GM12878 (cell line): Measurements from ENCODE around the gene RNF166. TPM values are rescaled to one million over a fixed set of nuclear protein-coding genes. Genes with fewer than 3 reads are reported as not detected.
A peak's percentile ranks its signal among the peaks of the same experiment; 100 is the strongest.

Experiments
- ATAC-seq: fragments of 200-7000 bp; cut with Tn5 transposase; 3 replicates; pipeline ENCODE4 v1.9.1; 2020; ENCODE audit warnings: mild to moderate bottlenecking, moderate library complexity
- BruUV-seq: library from RNA; stranded (reverse); fragments of 400-500 nt; replicated peaks from 2 replicates; lab custom pipeline; 2021; lab: Mats Ljungman, UMichigan
- CTCF ChIA-PET: fragments of 300-600 bp; sonication (Branson Sonifier 250); formaldehyde crosslinking; extraction: SDS; loops from one replicate; lab custom pipeline; 2021; ENCODE audit warnings: inconsistent platforms; lab: Yijun Ruan, JAX
- POLR2A ChIA-PET: fragments of 350-600 bp; formaldehyde crosslinking; extraction: SDS; loops from one replicate; lab custom pipeline; 2021; ENCODE audit warnings: inconsistent platforms; lab: Charles Lee
- RAD21 ChIA-PET: fragments of 300-600 bp; sonication (Branson Sonifier 250); formaldehyde crosslinking; loops from one replicate; lab custom pipeline; 2023; ENCODE audit warnings: antibody characterized with exemption; ENCODE audit not compliant: unreplicated experiment; lab: Charles Lee
- SMC1A ChIA-PET: fragments of 300-600 bp; sonication (Branson Sonifier 250); formaldehyde crosslinking; loops from one replicate; lab custom pipeline; 2023; ENCODE audit not compliant: unreplicated experiment, uncharacterized antibody; lab: Charles Lee
- DNase-seq: peaks from one replicate; pipeline ENCODE4 v3.0.0-alpha.2; 2011; ENCODE audit warnings: low read depth, low spot score
- FAIRE-seq: peaks from 3 replicates; lab custom pipeline; 2011; peaks lifted over from hg19 to GRCh38; lab: Jason Lieb, UNC
- H2AFZ ChIP-seq: 2 replicates; pipeline ENCODE4 v1.6.0; 2011; ENCODE audit warnings: low read depth, low read length, control low read depth; ENCODE audit not compliant: control insufficient read depth
- H3K27ac ChIP-seq: 2 replicates; pipeline ENCODE4 v1.5.1; 2011; ENCODE audit warnings: control low read depth; ENCODE audit not compliant: control insufficient read depth, insufficient read depth
- H3K27me3 ChIP-seq, 2 experiments: replicated peaks in 1 of 2; 2 replicates each; pipeline versions ENCODE4 v1.6.0 to v1.6.1; 2011; ENCODE audit warnings: low read length in 1 of 2; ENCODE audit not compliant: control insufficient read depth in 2 of 2, insufficient read depth in 2 of 2
- H3K36me3 ChIP-seq, 2 experiments: 2 replicates each; pipeline ENCODE4 v1.5.1; 2011; ENCODE audit warnings: low read length in 1 of 2; ENCODE audit not compliant: control insufficient read depth in 2 of 2, insufficient read depth in 2 of 2
- H3K4me1 ChIP-seq: 2 replicates; pipeline ENCODE4 v1.6.1; 2011; ENCODE audit warnings: mild to moderate bottlenecking, low read length, moderate library complexity, mixed read lengths; ENCODE audit not compliant: control insufficient read depth, insufficient read depth
- H3K4me2 ChIP-seq: 2 replicates; pipeline ENCODE4 v1.6.0; 2011; ENCODE audit warnings: control low read depth; ENCODE audit not compliant: control insufficient read depth, insufficient read depth
- H3K4me3 ChIP-seq: fragments of 200-600 bp; sonication (generic); 2 replicates; pipeline ENCODE4 v1.5.1; 2016
- H3K79me2 ChIP-seq: 2 replicates; pipeline ENCODE4 v1.6.0; 2011; ENCODE audit warnings: low read length; ENCODE audit not compliant: control insufficient read depth, insufficient read depth
- H3K9ac ChIP-seq: 2 replicates; pipeline ENCODE4 v1.8.0; 2011; ENCODE audit warnings: low read length, control low read depth, mixed read lengths; ENCODE audit not compliant: control insufficient read depth, insufficient read depth
- H3K9me3 ChIP-seq: replicated peaks from 3 replicates; pipeline ENCODE4 v1.5.1; 2011; ENCODE audit warnings: mild to moderate bottlenecking, low read length; ENCODE audit not compliant: control insufficient read depth, insufficient read depth
- H4K20me1 ChIP-seq: 2 replicates; pipeline ENCODE4 v1.6.0; 2011; ENCODE audit not compliant: control insufficient read depth, insufficient read depth
- CBFB ChIP-seq: IDR thresholded peaks from 2 replicates; pipeline ENCODE4 v1.6.1; 2016; ENCODE audit warnings: antibody characterized with exemption, low read depth
- CBX3 ChIP-seq: fragments of 200-600 bp; sonication (generic); IDR thresholded peaks from 2 replicates; pipeline ENCODE4 v1.6.1; 2016; ENCODE audit warnings: low read depth, borderline replicate concordance
- HDAC2 ChIP-seq: fragments of 200-600 bp; sonication (generic); IDR thresholded peaks from 2 replicates; pipeline ENCODE4 v1.6.1; 2017
- HDAC6 ChIP-seq: fragments of 200-600 bp; sonication (generic); IDR thresholded peaks from one replicate; pipeline ENCODE4 v1.8.0; 2017; ENCODE audit warnings: antibody characterized with exemption; ENCODE audit not compliant: unreplicated experiment
- LARP7 ChIP-seq: fragments of 450-650 bp; IDR thresholded peaks from 2 replicates; pipeline ENCODE4 v1.6.1; 2017; ENCODE audit warnings: mild to moderate bottlenecking
- MEF2A ChIP-seq: IDR thresholded peaks from 2 replicates; pipeline ENCODE4 v1.6.1; 2011; ENCODE audit warnings: low read depth, mild to moderate bottlenecking, low read length, moderate library complexity; ENCODE audit not compliant: insufficient read depth
- PKNOX1 ChIP-seq: fragments of 450-650 bp; IDR thresholded peaks from 2 replicates; pipeline ENCODE4 v1.6.1; 2016; ENCODE audit warnings: mild to moderate bottlenecking
- REST ChIP-seq: IDR thresholded peaks from 2 replicates; pipeline ENCODE4 v1.6.1; 2012; ENCODE audit warnings: mild to moderate bottlenecking, low read depth, low read length
- ZBTB11 ChIP-seq: fragments of 450-650 bp; formaldehyde crosslinking; IDR thresholded peaks from 2 replicates; pipeline ENCODE4 v1.5.0; 2022; ENCODE audit warnings: mild to moderate bottlenecking, missing genetic modification characterization
- ZBTB4 ChIP-seq: fragments of 450-650 bp; formaldehyde crosslinking; IDR thresholded peaks from 2 replicates; pipeline ENCODE4 v1.4.0; 2022; ENCODE audit warnings: mild to moderate bottlenecking, moderate library complexity
- WGBS: methylation state at CpG from one replicate; pipeline ENCODE4 v1.1.6; 2016; ENCODE audit warnings: low lambda C conversion rate; ENCODE audit not compliant: insufficient replicate concordance, insufficient coverage; ENCODE audit errors: missing lambda C conversion rate; 5-methylcytosine and 5-hydroxymethylcytosine counted together
- in situ Hi-C: fragments of 300-500 bp; cut with MboI; formaldehyde crosslinking; loops from 9 replicates; pipeline ENCODE4 v1.14.3; 2018; ENCODE audit warnings: mixed read lengths
- intact Hi-C: fragments of 100-400 bp; cut with micrococcal nuclease; formaldehyde crosslinking; loops from one replicate; pipeline ENCODE4 v1.14.2; 2022; ENCODE audit not compliant: unreplicated experiment
- polyA plus RNA-seq, 11 experiments: library from polyadenylated mRNA; depleted of rRNA in 4 of 11; unstranded in 6 of 11; stranded (reverse) in 5 of 11; fragments of >200 nt; fragmentation: Nextera tagmentation in 4 of 11; fragmentation: Illumina TruSeq in 1 of 11; extraction: Ambion mirVana in 4 of 11; extraction: Trizol in 1 of 11; gene quantifications; 1 replicate in 1 of 11; 2 replicates in 10 of 11; pipeline versions ENCODE4 v1.2.1 to v1.2.3, GENCODE V29; 2011 to 2016; ENCODE audit warnings: inconsistent platforms in 2 of 11, missing spikeins in 2 of 11, low read depth in 1 of 11
- total RNA-seq, 4 experiments: library from RNA; depleted of rRNA in 3 of 4; stranded (reverse); fragments of >200 nt in 3 of 4; fragmentation: Illumina TruSeq in 1 of 4; extraction: Trizol in 1 of 4; gene quantifications; 2 replicates each; pipeline versions ENCODE4 v1.2.1 to v1.2.3, GENCODE V29; 2013 to 2021

The RNF166 gene
- total and polyA plus RNA-seq, 10 of the 15 experiments (the other 5 are each of a cell fraction or from before 2014, with no cell fraction given), result 0.48 to 32.8 (median 12.1) TPM

- Histone ChIP-seq H4K20me1 (no peaks in the 10 kb centered on the region; the same call in 1 of the 2 replicates), H3K27me3 (no peaks in the 10 kb centered on the region), H3K4me2 (peak overlapping the region; percentile 95), H3K79me2 (peaks cover 36% of the 10 kb centered on the region), H3K9me3 (no peaks in the 10 kb centered on the region), H3K9ac (peak overlapping the region; percentile 87), H3K4me1 (peaks cover 22% of the 10 kb centered on the region), H3K36me3 (peaks cover 0 to 9% of the 10 kb centered on the region in 2 experiments), H3K4me3 (peak overlapping the region; percentile 98), H3K27ac (peak overlapping the region; percentile 96), H2AFZ (peak overlapping the region; percentile 12; the same call in 1 of the 2 replicates)
- TSS peak; percentile 97 for BruUV-seq
- ChIA-PET CTCF (interaction anchor here (1.0 to 1.3 kb wide), 4 partner anchors 10 to 50 kb away, joined by 3 to 6 read pairs (median 3); no protein-coding TSS in a partner anchor), POLR2A (interaction anchor here (0.6 to 2.6 kb wide), 5 partner anchors 12 to 431 kb away, joined by 3 to 8 read pairs (median 5); partner anchors contain the start of gene MVD), SMC1A (no interaction called here), RAD21 (interaction anchor here (1.1 to 1.2 kb wide), 2 partner anchors 15 to 54 kb away, joined by 3 read pairs; no protein-coding TSS in a partner anchor)
- peak; percentile 92 for DNase-seq
- peak; percentile 100 for FAIRE-seq
- in situ Hi-C loops, result no loop called here
- peak; percentile 84 for ATAC-seq
- intact Hi-C loops, result loop anchor here (1.0 to 5.0 kb wide), 4 partner anchors 12 to 161 kb away; partner anchors contain the start of genes APRT, CTU2, MVD and RNF166
- 2% methylated on average over 24 of the region's 24 CpGs for WGBS
- no peak for TF ChIP-seq HDAC2
- TF ChIP-seq MEF2A, result 0 out of 2 replicates have a peak, but pooled peaks have one; percentile 35
- peak; percentile 28; the same call in 1 of the 2 replicates for TF ChIP-seq REST
- TF ChIP-seq CBX3, result no peak
- no peak for TF ChIP-seq HDAC6
- TF ChIP-seq LARP7, result 0 out of 2 replicates have a peak, but pooled peaks have one; percentile 64
- peak; percentile 30; the same call in 1 of the 2 replicates for TF ChIP-seq CBFB
- TF ChIP-seq PKNOX1, result peak; percentile 91
- TF ChIP-seq ZBTB4, result no peak
- no peak for TF ChIP-seq ZBTB11
These were observed 54.8 kb downstream of the RNF166 start for GRCh38 chr16:88651276-88651988.
